ENCODE results near the gene PLXNA1.

The PLXNA1 gene

GRCh38 chr3:126961191-126961790 is 21.6 kb upstream of the PLXNA1 start:
- no peaks in the 10 kb centered on the region for H3K36me3 ChIP-seq (ENCODE audit: control insufficient read depth, insufficient read depth, low read length)
- H3K27me3 ChIP-seq (ENCODE audit: control insufficient read depth, insufficient read depth, low read length): no peaks in the 10 kb centered on the region
- peak overlapping the region; percentile 73 for H3K27ac ChIP-seq
- peaks cover 19% of the 10 kb centered on the region for H3K4me1 ChIP-seq
- H3K79me2 ChIP-seq: no peaks in the 10 kb centered on the region
- no peak overlapping the region for H3K9ac ChIP-seq
- H3K9me3 ChIP-seq (ENCODE audit: control insufficient read depth, low read length): no peaks in the 10 kb centered on the region
- no peak overlapping the region for H3K4me2 ChIP-seq (ENCODE audit: low read length)
- TF ChIP-seq CTCF (IDR thresholded peaks at IDR 0.05): no peak
- no peak overlapping the region for H3K4me3 ChIP-seq (ENCODE audit: low read depth, low read length)
- peak overlapping the region; percentile 59 for H2AFZ ChIP-seq

- H3K36me3 ChIP-seq (ENCODE audit: control insufficient read depth, insufficient read depth, low read length): no peaks in the 10 kb centered on the region
- TF ChIP-seq CTCF (IDR thresholded peaks at IDR 0.05): no peak
- peaks cover 19% of the 10 kb centered on the region for H3K4me1 ChIP-seq
- H3K9ac ChIP-seq: no peak overlapping the region
- H3K9me3 ChIP-seq (ENCODE audit: control insufficient read depth, low read length): no peaks in the 10 kb centered on the region
- peak overlapping the region; percentile 59 for H2AFZ ChIP-seq
- H3K4me3 ChIP-seq (ENCODE audit: low read depth, low read length): no peak overlapping the region
- H3K27ac ChIP-seq: peak overlapping the region; percentile 73
- H3K79me2 ChIP-seq: no peaks in the 10 kb centered on the region
- no peak overlapping the region for H3K4me2 ChIP-seq (ENCODE audit: low read length)
- no peaks in the 10 kb centered on the region for H3K27me3 ChIP-seq (ENCODE audit: control insufficient read depth, insufficient read depth, low read length)
Observed at GRCh38 chr3:126961791-126962461, 21.0 kb upstream of the PLXNA1 start.

- Histone ChIP-seq H2AFZ (no peak overlapping the region), H3K4me3 (ENCODE audit: low read depth, low read length) (no peak overlapping the region), H3K9me3 (ENCODE audit: control insufficient read depth, low read length) (no peaks in the 10 kb centered on the region), H3K79me2 (no peaks in the 10 kb centered on the region), H3K4me1 (peaks cover 19% of the 10 kb centered on the region), H3K27ac (peak overlapping the region; percentile 73), H3K27me3 (ENCODE audit: control insufficient read depth, insufficient read depth, low read length) (no peaks in the 10 kb centered on the region), H3K36me3 (ENCODE audit: control insufficient read depth, insufficient read depth, low read length) (no peaks in the 10 kb centered on the region), H3K9ac (no peak overlapping the region), H3K4me2 (ENCODE audit: low read length) (no peak overlapping the region)
- TF ChIP-seq CTCF (IDR thresholded peaks at IDR 0.05): no peak
Observed at GRCh38 chr3:126962756-126963155, 20.2 kb upstream of the PLXNA1 start.

- no peaks in the 10 kb centered on the region for H3K36me3 ChIP-seq (ENCODE audit: control insufficient read depth, insufficient read depth, low read length)
- no peak overlapping the region for H2AFZ ChIP-seq
- no peak for TF ChIP-seq CTCF (IDR thresholded peaks at IDR 0.05)
- no peak overlapping the region for H3K4me2 ChIP-seq (ENCODE audit: low read length)
- no peak overlapping the region for H3K9ac ChIP-seq
- no peaks in the 10 kb centered on the region for H3K27me3 ChIP-seq (ENCODE audit: control insufficient read depth, insufficient read depth, low read length)
- no peaks in the 10 kb centered on the region for H3K9me3 ChIP-seq (ENCODE audit: control insufficient read depth, low read length)
- H3K27ac ChIP-seq: no peak overlapping the region
- H3K4me1 ChIP-seq: peaks cover 19% of the 10 kb centered on the region
- H3K79me2 ChIP-seq: no peaks in the 10 kb centered on the region
- H3K4me3 ChIP-seq (ENCODE audit: low read depth, low read length): no peak overlapping the region
Observed at GRCh38 chr3:126963261-126964190, 19.4 kb upstream of the PLXNA1 start.
